Heart left ventricle (tissue), 16 donors: ENCODE data around the gene SMAD9. TPM values are rescaled to one million over a fixed set of nuclear protein-coding genes. Genes with fewer than 3 reads are reported as not detected.

Experiments used
- ATAC-seq, 4 donors: fragments of 200-7000 bp; cut with Tn5 transposase; one replicate each; pipeline ENCODE4 v1.9.1; 2020 to 2022; ENCODE audit warnings: moderate library complexity in 4 of 4, mild to moderate bottlenecking in 3 of 4, moderate number of reproducible peaks in 1 of 4
- DNase-seq, 5 donors: peaks; one replicate each; pipeline ENCODE4 v3.0.0-alpha.2; 2020
- H3K27ac ChIP-seq, 12 donors: fragments of 200-600 bp; sonication (generic) in 4 of 12; one replicate each; pipeline versions ENCODE4 v1.5.0 to v1.8.0; 2016 to 2022; ENCODE audit warnings: mild to moderate bottlenecking in 2 of 12
- H3K27me3 ChIP-seq, 9 donors: fragments of 200-600 bp; sonication (generic) in 2 of 9; one replicate each; pipeline versions ENCODE4 v1.5.1 to v1.8.0; 2016 to 2022; ENCODE audit warnings: mild to moderate bottlenecking in 3 of 9
- H3K36me3 ChIP-seq, 9 donors: fragments of 200-600 bp; sonication (generic) in 2 of 9; one replicate each; pipeline versions ENCODE4 v1.5.0 to v1.8.0; 2018 to 2022; ENCODE audit warnings: mild to moderate bottlenecking in 2 of 9
- H3K4me1 ChIP-seq, 12 donors: fragments of 200-600 bp; sonication (generic) in 4 of 12; one replicate each; pipeline versions ENCODE4 v1.5.0 to v1.8.0; 2016 to 2022; ENCODE audit warnings: mild to moderate bottlenecking in 3 of 12
- H3K4me3 ChIP-seq, 12 donors: fragments of 200-600 bp; sonication (generic) in 4 of 12; one replicate each; pipeline versions ENCODE4 v1.5.0 to v1.8.0; 2017 to 2022; ENCODE audit warnings: mild to moderate bottlenecking in 9 of 12, moderate library complexity in 4 of 12
- H3K9me3 ChIP-seq, 12 donors: fragments of 200-600 bp; sonication (generic) in 4 of 12; one replicate each; pipeline versions ENCODE4 v1.5.0 to v1.8.0; 2016 to 2022; ENCODE audit warnings: mild to moderate bottlenecking in 1 of 12
- CTCF ChIP-seq, 12 donors: fragments of 200-600 bp; sonication (generic) in 4 of 12; IDR thresholded peaks; one replicate each; pipeline versions ENCODE4 v1.5.0 to v1.8.0; 2018 to 2022; ENCODE audit warnings: antibody characterized with exemption in 12 of 12, mild to moderate bottlenecking in 5 of 12
- POLR2A ChIP-seq, 2 donors: fragments of 450-650 bp; IDR thresholded peaks; one replicate each; pipeline ENCODE4 v1.6.1; 2017; ENCODE audit warnings: antibody characterized with exemption in 2 of 2, mild to moderate bottlenecking in 2 of 2, moderate library complexity in 2 of 2
- WGBS, 4 donors: extraction: QIAGEN DNeasy Blood & Tissue Kit in 2 of 4; methylation state at CpG; one replicate each; pipeline versions ENCODE4 v1.1.5 to v1.1.7; 2013 to 2018; 5-methylcytosine and 5-hydroxymethylcytosine counted together
- intact Hi-C, 10 donors: fragments of 100-400 bp; cut with DNase I; formaldehyde crosslinking; loops; one replicate each; pipeline versions ENCODE4 v1.11.1 to v1.14.2; 2022
- polyA plus RNA-seq, 2 donors: library from polyadenylated mRNA; stranded (reverse); fragments of 200-250 nt; gene quantifications; one replicate each; pipeline ENCODE4 v1.2.3, GENCODE V29; 2013
- total RNA-seq, 9 donors: library from RNA; depleted of rRNA in 2 of 9; stranded (reverse); fragments of >200 nt in 2 of 9; fragmentation: NEBNext Ultra II Directional in 3 of 9; extraction: Animal tissue kit (Norgen Biotek cat#: 25700) in 3 of 9; gene quantifications; one replicate each; pipeline versions ENCODE4 v1.1.0 to v1.2.4, GENCODE V29; 2016 to 2023
- donor health status: ischemic (EF 13 %, LVEDD 7.1; RV severe dilation, severe dysfunction).
- donor health status: healthy with polysubstance abuse.
- donor health status: DM: no; HTN: yes; CAD: no.
- donor health status: DM: no; HTN: no; CAD: no.
- donor health status: ischemic (EF 25% LVEDD 6.9; RV normal size, moderate dysfunction).
- donor health status: ischemic (EF 25% LVEDD 5.7; RV mildly dilated, moderate dysfunction).
- donor health status: healthy.
- donor health status: DM: yes; HTN: yes; CAD: no.
- donor health status: ischemic (EF 35%, LVEDD 5.7; RV mildly dilated, moderate dysfunction).
- donor health status: nonischemic (EF 11% LVEDD 7.7; RV severe dilation, severe dysfunction).
- donor health status: DM: yes; HTN: yes; CAD: no.
- donor health status: PGD.
- donor health status: ischemic (EF 29% LVEDD 5.4; RV normal size, mild dysfunction).
- donor health status: nonischemic (EF 23%, LVEDD 6.1; RV moderate dilation, normal function).

Gene SMAD9
- total and polyA plus RNA-seq, 11 donors, result 0.91 to 10.4 (median 4.6) TPM

- no peaks in the 10 kb centered on the region for H3K27me3 ChIP-seq
- ATAC-seq (no peak), DNase-seq (no peak)
- peaks cover 0 to 17% (median 0%) of the 10 kb centered on the region in 12 donors for H3K4me1 ChIP-seq
- H3K4me3 ChIP-seq, result no peak overlapping the region
- intact Hi-C loops, result no loop called here
- peaks cover 0 to 17% (median 10%) of the 10 kb centered on the region in 9 donors for H3K36me3 ChIP-seq
- TF ChIP-seq POLR2A (IDR thresholded peaks at IDR 0.05) (no peak), CTCF (IDR thresholded peaks at IDR 0.05) (no peak)
- no peak overlapping the region for H3K27ac ChIP-seq
- WGBS, 4 donors, result 94 to 97% (median 95%) methylated on average over 6 of the region's 6 CpGs
- H3K9me3 ChIP-seq, result no peaks in the 10 kb centered on the region
These were observed 37.1 kb downstream of the SMAD9 start for GRCh38 chr13:36882829-36883390.

- DNase-seq, result no peak
- H3K36me3 ChIP-seq, result peaks cover 0 to 27% (median 10%) of the 10 kb centered on the region in 9 donors
- no peak overlapping the region for H3K27ac ChIP-seq
- TF ChIP-seq POLR2A (IDR thresholded peaks at IDR 0.05), result no peak
- no peak for TF ChIP-seq CTCF (IDR thresholded peaks at IDR 0.05)
- H3K4me1 ChIP-seq, result peaks cover 0 to 12% (median 0%) of the 10 kb centered on the region in 12 donors
- H3K9me3 ChIP-seq, result no peaks in the 10 kb centered on the region
- 36 to 57% (median 54%) methylated on average over 2 of the region's 2 CpGs for WGBS, 4 donors
- no peaks in the 10 kb centered on the region for H3K27me3 ChIP-seq
- intact Hi-C loops, result no loop called here
- no peak overlapping the region for H3K4me3 ChIP-seq
- no peak for ATAC-seq
These were observed 39.1 kb downstream of the SMAD9 start for GRCh38 chr13:36880961-36881360.

GRCh38 chr13:36879218-36879938 lies 40.7 kb downstream of the SMAD9 start:
- Histone ChIP-seq H3K4me3 (no peak overlapping the region), H3K9me3 (no peaks in the 10 kb centered on the region), H3K36me3 (peaks cover 0 to 27% (median 10%) of the 10 kb centered on the region in 9 donors), H3K27ac (no peak overlapping the region), H3K27me3 (no peaks in the 10 kb centered on the region), H3K4me1 (peaks cover 0 to 12% (median 0%) of the 10 kb centered on the region in 12 donors)
- DNase-seq (no peak), ATAC-seq (no peak)
- 94% methylated on average over 34 of the region's 34 CpGs for WGBS, 4 donors
- intact Hi-C loops, result no loop called here
- TF ChIP-seq POLR2A (IDR thresholded peaks at IDR 0.05), result no peak
- no peak for TF ChIP-seq CTCF (IDR thresholded peaks at IDR 0.05)

- Histone ChIP-seq H3K27ac (no peak overlapping the region), H3K27me3 (no peaks in the 10 kb centered on the region), H3K4me3 (no peak overlapping the region), H3K36me3 (peaks cover 0 to 58% (median 16%) of the 10 kb centered on the region in 9 donors), H3K9me3 (no peaks in the 10 kb centered on the region), H3K4me1 (peaks cover 0 to 8% (median 0%) of the 10 kb centered on the region in 12 donors)
- ATAC-seq (no peak), DNase-seq (no peak)
- 64 to 77% (median 66%) methylated on average over 4 of the region's 4 CpGs for WGBS, 4 donors
- TF ChIP-seq POLR2A (IDR thresholded peaks at IDR 0.05) (no peak), CTCF (IDR thresholded peaks at IDR 0.05) (no peak)
- intact Hi-C loops, result no loop called here
These were observed 44.1 kb downstream of the SMAD9 start for GRCh38 chr13:36875961-36876360.
